AG09309 (cell line): ENCODE results near the gene CPOX.
A peak's percentile ranks its signal among the peaks of the same experiment; 100 is the strongest.

Experiments
- DNase-seq: peaks from one replicate; pipeline ENCODE4 v3.0.0-alpha.2; 2010; ENCODE audit warnings: low read depth
- H3K4me3 ChIP-seq: 2 replicates; pipeline ENCODE4 v1.5.1; 2011; ENCODE audit warnings: mild to moderate bottlenecking, low read depth, low read length, moderate library complexity; ENCODE audit not compliant: control insufficient read depth
- CTCF ChIP-seq: IDR thresholded peaks from 2 replicates; pipeline ENCODE4 v1.5.1; 2011; ENCODE audit warnings: mild to moderate bottlenecking, low read depth, low read length, inconsistent platforms; ENCODE audit not compliant: insufficient read depth, control insufficient read depth; ENCODE audit errors: missing control alignments

CPOX gene

GRCh38 chr3:98601180-98601579 is 7.8 kb upstream of the CPOX start:
- no peak for DNase-seq
- no peak overlapping the region for H3K4me3 ChIP-seq
- no peak for TF ChIP-seq CTCF

- no peak for TF ChIP-seq CTCF
- H3K4me3 ChIP-seq = no peak overlapping the region
- DNase-seq = no peak
Observed at GRCh38 chr3:98600412-98601095, 7.1 kb upstream of the CPOX start.

- TF ChIP-seq CTCF = no peak
- H3K4me3 ChIP-seq = no peak overlapping the region
- no peak for DNase-seq
Observed at GRCh38 chr3:98599647-98600411, 6.4 kb upstream of the CPOX start.

GRCh38 chr3:98598492-98598891 is 5.1 kb upstream of the CPOX start:
- H3K4me3 ChIP-seq = no peak overlapping the region
- TF ChIP-seq CTCF = no peak
- DNase-seq = no peak

GRCh38 chr3:98596541-98597500 is 3.4 kb upstream of the CPOX start:
- H3K4me3 ChIP-seq = no peak overlapping the region
- peak; percentile 52 for TF ChIP-seq CTCF
- DNase-seq = no peak

- TF ChIP-seq CTCF = no peak
Observed at GRCh38 chr3:98596087-98596486, 2.7 kb upstream of the CPOX start.

More at GRCh38 chr3:98596087-98596486, 2.7 kb upstream of the CPOX start:
- DNase-seq = no peak
- no peak overlapping the region for H3K4me3 ChIP-seq
